SU-DHL-6 (cell line): Measurements from ENCODE around the gene CNTN4.

ENCODE experiments used
- H2AFZ ChIP-seq: fragments of 200-600 bp; sonication (generic); 2 replicates; pipeline ENCODE4 v1.6.1; 2014; ENCODE audit warnings: low read depth, mild to moderate bottlenecking, moderate library complexity, mixed read lengths, antibody characterized with exemption, low read length; ENCODE audit not compliant: severe bottlenecking
- H3F3A ChIP-seq: fragments of 200-600 bp; shearing (Covaris generic); 2 replicates; pipeline ENCODE4 v1.6.0; 2016; ENCODE audit warnings: antibody characterized with exemption, mild to moderate bottlenecking; ENCODE audit not compliant: insufficient read depth
- H3K27ac ChIP-seq: fragments of 200-600 bp; sonication (generic); 2 replicates; pipeline ENCODE4 v1.5.1; 2016; ENCODE audit warnings: low read depth, mild to moderate bottlenecking, low read length, moderate library complexity, mixed read lengths
- H3K27me3 ChIP-seq: fragments of 200-600 bp; sonication (generic), shearing (Covaris generic); 2 replicates; pipeline ENCODE4 v1.6.0; 2014; ENCODE audit warnings: mild to moderate bottlenecking, low read length
- H3K36me3 ChIP-seq: fragments of 200-600 bp; sonication (generic); 2 replicates; pipeline ENCODE4 v1.6.1; 2014; ENCODE audit warnings: mild to moderate bottlenecking, low read length, mixed read lengths
- H3K4me2 ChIP-seq: fragments of 300-600, 200-600 bp; shearing (Covaris generic), sonication (generic); 2 replicates; pipeline ENCODE4 v1.6.0; 2014; ENCODE audit warnings: low read length, low read depth, mild to moderate bottlenecking; ENCODE audit not compliant: poor library complexity, severe bottlenecking
- H3K4me3 ChIP-seq: fragments of 200-600 bp; sonication (generic); 2 replicates; pipeline ENCODE4 v1.5.1; 2014; ENCODE audit warnings: antibody characterized with exemption, low read length, mild to moderate bottlenecking, mixed read lengths; ENCODE audit not compliant: insufficient read depth, poor library complexity, severe bottlenecking
- H3K79me2 ChIP-seq: fragments of 200-600 bp; sonication (generic); 2 replicates; pipeline ENCODE4 v1.6.1; 2014; ENCODE audit warnings: mild to moderate bottlenecking, low read length, moderate library complexity; ENCODE audit not compliant: insufficient read depth
- H3K9ac ChIP-seq: fragments of 200-600 bp; sonication (generic); 2 replicates; pipeline ENCODE4 v1.7.0; 2014; ENCODE audit warnings: mild to moderate bottlenecking, low read length
- H3K9me2 ChIP-seq: fragments of 200-600 bp; sonication (generic); replicated peaks from 2 replicates; pipeline ENCODE4 v1.6.1; 2014; ENCODE audit warnings: low read length; ENCODE audit not compliant: insufficient read depth
- H3K9me3 ChIP-seq: fragments of 200-600 bp; sonication (generic); 2 replicates; pipeline ENCODE4 v1.6.1; 2014; ENCODE audit warnings: low read length, mixed read lengths; ENCODE audit not compliant: insufficient read depth
- H4K20me1 ChIP-seq: fragments of 200-600 bp; sonication (generic); 2 replicates; pipeline ENCODE4 v1.6.1; 2014; ENCODE audit warnings: low read depth, mild to moderate bottlenecking, antibody characterized with exemption, low read length, moderate library complexity, mixed read lengths
- CTCF ChIP-seq: fragments of 200-600 bp; sonication (generic); IDR thresholded peaks from one replicate; pipeline ENCODE4 v1.5.1; 2017; ENCODE audit warnings: antibody characterized with exemption, mild to moderate bottlenecking, low read length, moderate library complexity; ENCODE audit not compliant: insufficient read depth, poor library complexity, severe bottlenecking
- EZH2phosphoT487 ChIP-seq: fragments of 200-600 bp; sonication (generic), shearing (Covaris generic); conservative IDR thresholded peaks from 2 replicates; pipeline ENCODE4 v1.6.1; 2018; ENCODE audit warnings: mild to moderate bottlenecking, antibody characterized with exemption, low read length, moderate library complexity, mixed read lengths

The CNTN4 gene

DNA sequence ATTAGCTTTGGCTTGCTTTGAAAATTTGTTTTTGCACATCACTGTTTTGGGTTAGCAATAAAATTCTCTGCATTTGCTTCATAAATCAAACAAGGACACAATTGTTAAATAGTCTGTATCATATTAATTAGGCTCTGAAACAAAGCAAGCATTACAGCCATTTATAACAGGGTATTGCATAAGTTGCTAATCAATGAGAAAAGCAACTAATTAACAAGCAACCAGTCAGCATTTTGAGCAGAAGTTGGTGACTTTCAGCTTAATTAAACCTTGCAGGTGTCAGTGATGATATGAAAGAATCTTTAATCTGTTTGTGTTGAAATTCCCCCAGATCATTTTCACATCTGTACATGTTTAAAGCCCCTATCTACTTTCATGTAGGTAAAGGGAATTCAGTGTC, 516.4 kb downstream of the CNTN4 start:
- Histone ChIP-seq H3K9me3 (no peaks in the 10 kb centered on the region), H3K27me3 (no peaks in the 10 kb centered on the region), H3K36me3 (no peaks in the 10 kb centered on the region), H3K79me2 (no peaks in the 10 kb centered on the region), H3K4me3 (no peak overlapping the region), H3F3A (no peaks in the 10 kb centered on the region), H4K20me1 (no peaks in the 10 kb centered on the region), H3K27ac (no peak overlapping the region), H3K9ac (no peak overlapping the region), H3K9me2 (no peaks in the 10 kb centered on the region), H2AFZ (no peak overlapping the region), H3K4me2 (no peak overlapping the region)
- no peak for TF ChIP-seq EZH2phosphoT487
- TF ChIP-seq CTCF: no peak

DNA sequence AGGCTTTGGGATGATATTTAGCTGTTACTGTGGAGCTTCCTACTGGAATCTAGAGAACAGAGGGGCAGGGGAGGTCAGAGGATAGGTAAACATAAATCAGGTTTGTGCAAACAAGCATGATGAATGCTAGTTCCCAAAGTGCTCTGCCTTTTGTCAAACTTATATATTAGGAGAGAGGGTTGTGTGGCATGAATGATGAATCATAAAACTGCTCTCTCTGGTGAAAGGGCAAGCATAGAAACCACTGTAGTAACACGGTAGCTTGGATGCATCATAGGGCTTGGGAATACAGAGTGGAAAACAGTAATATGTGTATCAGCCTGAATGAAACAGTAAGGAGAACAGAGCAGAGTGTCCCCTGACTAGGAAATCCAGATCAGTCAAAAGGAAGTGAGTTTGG, 524.8 kb downstream of the CNTN4 start:
- Histone ChIP-seq H2AFZ (no peak overlapping the region), H3K4me2 (no peak overlapping the region), H3K27ac (no peak overlapping the region), H3K36me3 (no peaks in the 10 kb centered on the region), H4K20me1 (no peaks in the 10 kb centered on the region), H3K4me3 (no peak overlapping the region), H3F3A (no peaks in the 10 kb centered on the region), H3K9me3 (no peaks in the 10 kb centered on the region), H3K79me2 (no peaks in the 10 kb centered on the region), H3K27me3 (no peaks in the 10 kb centered on the region), H3K9ac (no peak overlapping the region), H3K9me2 (no peaks in the 10 kb centered on the region)
- TF ChIP-seq CTCF: no peak
- no peak for TF ChIP-seq EZH2phosphoT487

DNA sequence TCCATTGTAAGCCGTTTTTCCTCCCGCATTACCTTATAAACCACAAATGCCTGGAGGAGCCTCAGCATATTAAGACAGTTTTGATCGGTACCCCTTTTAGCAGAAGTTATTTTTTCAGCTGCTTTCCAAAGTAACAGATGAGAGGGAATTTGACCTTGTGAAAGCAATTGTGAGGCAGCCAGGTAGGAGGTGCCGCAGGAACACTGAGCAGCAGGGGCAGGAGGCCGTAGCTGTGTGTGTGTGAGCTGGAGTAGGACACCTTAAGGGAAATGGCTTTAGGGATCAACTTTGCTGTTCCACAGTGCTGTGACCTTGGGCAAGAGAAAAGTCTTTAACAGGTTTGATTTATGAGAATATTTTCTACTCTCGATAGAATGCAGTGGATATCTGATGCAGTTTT, 529.5 kb downstream of the CNTN4 start:
- Histone ChIP-seq H4K20me1 (no peaks in the 10 kb centered on the region), H3K4me3 (no peak overlapping the region), H3K9me2 (no peaks in the 10 kb centered on the region), H3F3A (no peaks in the 10 kb centered on the region), H3K9me3 (no peaks in the 10 kb centered on the region), H3K36me3 (no peaks in the 10 kb centered on the region), H3K79me2 (no peaks in the 10 kb centered on the region), H3K4me2 (no peak overlapping the region), H3K27ac (no peak overlapping the region), H2AFZ (no peak overlapping the region), H3K9ac (no peak overlapping the region), H3K27me3 (no peaks in the 10 kb centered on the region)
- TF ChIP-seq CTCF (no peak), EZH2phosphoT487 (no peak)

GRCh38 chr3:2635511-2635910, 536.8 kb downstream of the CNTN4 start:
- Histone ChIP-seq H3K9me3 (no peaks in the 10 kb centered on the region), H3F3A (no peaks in the 10 kb centered on the region), H4K20me1 (no peaks in the 10 kb centered on the region), H3K9ac (no peak overlapping the region), H3K36me3 (no peaks in the 10 kb centered on the region), H3K27ac (no peak overlapping the region), H3K4me3 (no peak overlapping the region), H3K79me2 (no peaks in the 10 kb centered on the region), H3K4me2 (no peak overlapping the region), H2AFZ (no peak overlapping the region), H3K27me3 (no peaks in the 10 kb centered on the region), H3K9me2 (no peaks in the 10 kb centered on the region)
- TF ChIP-seq CTCF: no peak
- no peak for TF ChIP-seq EZH2phosphoT487
